Tibial nerve (tissue), 4 donors: ENCODE data around the gene ASIC3. TPM values are rescaled to one million over a fixed set of nuclear protein-coding genes. Genes with fewer than 3 reads are reported as not detected.

ENCODE experiments used
- DNase-seq, 2 donors: peaks; one replicate each; pipeline ENCODE4 v3.0.0-alpha.2; 2019; ENCODE audit warnings: low spot score in 2 of 2
- H3K27ac ChIP-seq, 4 donors: fragments of 200-600 bp; sonication (generic) in 3 of 4; one replicate each; pipeline ENCODE4 v1.5.1; 2017 to 2019; ENCODE audit warnings: mild to moderate bottlenecking in 1 of 4
- H3K27me3 ChIP-seq, 2 donors: fragments of 200-600 bp; sonication (generic) in 1 of 2; one replicate each; pipeline versions ENCODE4 v1.5.1 to v1.6.0; 2017 to 2019
- H3K36me3 ChIP-seq, 3 donors: fragments of 200-600 bp; sonication (generic); one replicate each; pipeline ENCODE4 v1.5.1; 2018 to 2019
- H3K4me1 ChIP-seq, 4 donors: fragments of 200-600 bp; sonication (generic) in 3 of 4; one replicate each; pipeline ENCODE4 v1.5.1; 2017 to 2019
- H3K4me3 ChIP-seq, 4 donors: fragments of 200-600 bp; sonication (generic) in 3 of 4; one replicate each; pipeline ENCODE4 v1.5.1; 2017 to 2019; ENCODE audit warnings: mild to moderate bottlenecking in 1 of 4, moderate library complexity in 1 of 4
- H3K9me3 ChIP-seq, 4 donors: fragments of 200-600 bp; sonication (generic) in 3 of 4; one replicate each; pipeline ENCODE4 v1.5.1; 2017 to 2019
- CTCF ChIP-seq, 5 experiments: fragments of 200-600 bp in 3 of 5; fragments of 450-650 bp in 2 of 5; sonication (generic) in 3 of 5; IDR thresholded peaks; one replicate each; pipeline ENCODE4 v1.5.1; 2016 to 2019; ENCODE audit warnings: antibody characterized with exemption in 5 of 5, mild to moderate bottlenecking in 3 of 5, moderate library complexity in 2 of 5
- EP300 ChIP-seq, 2 donors: sonication (generic); formaldehyde crosslinking; IDR thresholded peaks; one replicate each; pipeline ENCODE4 v1.6.1; 2017; ENCODE audit warnings: antibody characterized with exemption in 2 of 2, mild to moderate bottlenecking in 1 of 2
- POLR2A ChIP-seq, 2 donors: fragments of 450-650 bp; IDR thresholded peaks; one replicate each; pipeline ENCODE4 v1.6.1; 2017; ENCODE audit warnings: antibody characterized with exemption in 2 of 2, mild to moderate bottlenecking in 2 of 2, moderate library complexity in 2 of 2
- WGBS, 2 donors: methylation state at CpG; one replicate each; pipeline ENCODE4 v1.1.5; 2018; 5-methylcytosine and 5-hydroxymethylcytosine counted together
- total RNA-seq, 4 donors: library from RNA; depleted of rRNA; stranded (reverse); fragments of >200 nt; gene quantifications; one replicate each; pipeline ENCODE4 v1.1.0, GENCODE V29; 2016

The ASIC3 gene
- total RNA-seq = 1 to 10 TPM; 1.7 to 6.0 (median 4.0) TPM

DNA sequence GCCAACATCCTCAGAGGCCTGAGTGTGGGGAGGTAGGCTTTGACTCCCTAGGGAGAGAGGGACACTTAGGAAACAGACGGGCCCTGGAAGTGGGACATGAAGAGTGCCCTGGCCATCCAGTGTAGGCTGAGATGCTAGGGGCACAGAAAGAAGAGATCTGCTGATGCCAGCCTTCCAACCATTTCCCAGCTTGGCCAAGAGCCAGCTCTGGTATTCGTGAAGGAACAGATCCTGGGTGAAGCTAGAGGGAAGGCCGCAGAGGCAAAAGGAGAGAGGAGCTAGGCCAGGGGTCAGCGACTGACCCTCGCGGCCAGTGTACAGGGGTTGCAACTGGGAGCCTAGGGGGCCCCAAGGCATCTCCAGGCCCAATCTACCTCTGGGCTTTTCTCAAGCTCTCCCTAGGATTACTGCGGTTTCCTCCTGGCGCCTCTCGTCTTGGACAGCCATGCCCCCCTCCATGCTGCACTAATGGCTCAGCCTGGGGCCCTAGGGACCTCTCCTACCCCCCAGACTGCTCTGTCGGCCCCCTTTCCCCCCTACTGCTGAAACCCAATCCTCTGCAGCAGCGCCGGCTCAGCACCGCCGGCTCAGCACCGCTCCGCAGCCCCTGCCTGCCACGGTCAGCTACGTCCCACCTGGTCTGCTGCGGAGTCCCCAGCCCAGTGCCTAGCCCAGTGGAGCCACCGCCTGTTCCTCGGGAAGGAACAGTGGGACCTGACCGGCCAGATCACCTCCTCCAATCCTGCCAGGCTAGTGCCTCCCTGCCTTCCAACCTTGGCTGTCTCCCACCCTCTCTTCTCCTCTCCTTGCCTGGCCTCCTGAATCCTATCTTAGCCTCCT, at the start of gene ASIC3:
Gene ASIC3, plus strand, starts transcription at position 556 of the 840 bp plus-strand sequence. CDS start 355 bp downstream, outside the sequence.
- no peak for TF ChIP-seq EP300 (IDR thresholded peaks at IDR 0.05)
- no peak for TF ChIP-seq POLR2A (IDR thresholded peaks at IDR 0.05)
- no peak for TF ChIP-seq CTCF (IDR thresholded peaks at IDR 0.05)
- Histone ChIP-seq H3K36me3 (peaks cover 0 to 45% (median 0%) of the 10 kb centered on the region in 3 donors), H3K4me1 (peaks cover 0 to 27% (median 12%) of the 10 kb centered on the region in 4 donors), H3K27me3 (peaks cover 0 to 6% of the 10 kb centered on the region in 2 donors), H3K27ac (peak within 1 kb of the TSS in 2 of 4 donors; percentile 28 to 70), H3K4me3 (no peak within 1 kb of the TSS), H3K9me3 (no peaks in the 10 kb centered on the region)
- 73% methylated on average over 22 of the region's 22 CpGs for WGBS, 2 donors
- DNase-seq = no peak

DNA sequence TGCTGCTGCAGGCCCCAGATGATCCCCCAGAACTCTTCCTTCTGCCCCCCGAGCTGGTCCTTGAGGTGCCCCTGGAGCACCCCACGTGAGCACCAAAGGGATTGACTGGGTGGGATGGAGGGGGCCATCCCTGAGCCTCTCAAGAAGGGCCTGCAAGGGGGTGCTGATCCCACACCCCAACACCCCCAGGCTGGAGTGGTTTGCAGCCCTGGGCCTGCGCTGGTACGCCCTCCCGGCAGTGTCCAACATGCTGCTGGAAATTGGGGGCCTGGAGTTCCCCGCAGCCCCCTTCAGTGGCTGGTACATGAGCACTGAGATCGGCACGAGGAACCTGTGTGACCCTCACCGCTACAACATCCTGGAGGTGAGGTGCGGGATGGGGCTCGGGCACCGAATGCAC, 49.3 kb upstream of the ASIC3 start:
- H3K36me3 ChIP-seq = no peaks in the 10 kb centered on the region
- 88 to 91% methylated on average over 10 to 12 of the region's 12 CpGs for WGBS, 2 donors

DNA sequence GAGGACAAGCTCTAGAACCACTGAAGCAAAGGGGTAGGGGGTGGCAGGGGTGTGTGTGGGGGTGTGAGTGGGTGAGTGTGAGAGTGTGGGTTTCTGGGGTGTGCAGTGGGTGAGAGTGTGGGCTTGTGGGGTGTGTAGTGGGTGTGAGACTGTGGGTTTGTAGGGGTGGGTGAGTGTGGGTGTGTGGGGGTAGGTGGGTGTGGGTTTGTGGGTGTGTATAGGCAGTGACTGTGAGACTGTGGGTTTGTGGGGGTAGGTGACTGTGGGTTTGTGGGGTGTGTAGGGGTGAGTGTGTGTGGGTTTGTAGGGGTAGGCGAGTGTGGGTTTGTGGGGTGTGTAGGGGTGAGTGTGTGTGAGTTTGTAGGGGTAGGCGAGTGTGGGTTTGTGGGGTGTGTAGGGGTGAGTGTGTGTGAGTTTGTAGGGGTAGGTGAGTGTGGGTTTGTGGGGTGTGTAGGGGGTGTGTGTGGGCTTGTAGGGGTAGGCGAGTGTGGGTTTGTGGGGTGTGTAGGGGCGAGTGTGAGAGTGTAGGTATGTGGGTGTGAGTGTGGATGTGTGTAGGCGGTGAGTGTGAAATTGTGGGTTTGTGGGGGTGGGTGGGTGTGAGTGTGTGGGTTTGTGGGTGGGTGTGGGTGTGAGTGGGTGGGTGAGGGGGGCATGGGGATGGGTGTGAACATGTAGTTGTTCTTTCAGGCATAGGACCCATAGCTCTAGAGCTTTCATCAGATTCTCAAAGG, 48.7 kb upstream of the ASIC3 start:
- no peak overlapping the region for H3K27ac ChIP-seq
- WGBS, 2 donors = 84 to 92% methylated on average over 5 of the region's 5 CpGs
- no peaks in the 10 kb centered on the region for H3K9me3 ChIP-seq
- H3K36me3 ChIP-seq = no peaks in the 10 kb centered on the region
- TF ChIP-seq EP300 (IDR thresholded peaks at IDR 0.05) = no peak
- TF ChIP-seq CTCF (IDR thresholded peaks at IDR 0.05) = no peak
- no peak for TF ChIP-seq POLR2A (IDR thresholded peaks at IDR 0.05)
- H3K27me3 ChIP-seq = peaks cover 0 to 50% of the 10 kb centered on the region in 2 donors
- peaks cover 0 to 15% (median 0%) of the 10 kb centered on the region in 4 donors for H3K4me1 ChIP-seq
- H3K4me3 ChIP-seq = no peak overlapping the region
- DNase-seq = no peak

More for the DNA sequence above, 49.3 kb upstream of the ASIC3 start:
- H3K9me3 ChIP-seq = no peaks in the 10 kb centered on the region
- peaks cover 0 to 49% of the 10 kb centered on the region in 2 donors for H3K27me3 ChIP-seq
- TF ChIP-seq POLR2A (IDR thresholded peaks at IDR 0.05) (no peak), EP300 (IDR thresholded peaks at IDR 0.05) (no peak)
- H3K4me3 ChIP-seq = no peak overlapping the region
- peaks cover 0 to 17% (median 0%) of the 10 kb centered on the region in 4 donors for H3K4me1 ChIP-seq
- H3K27ac ChIP-seq = no peak overlapping the region
- DNase-seq = no peak

GRCh38 chr7:151000897-151001495, 47.3 kb upstream of the ASIC3 start:
- H3K36me3 ChIP-seq = no peaks in the 10 kb centered on the region

More at GRCh38 chr7:151000897-151001495, 47.3 kb upstream of the ASIC3 start:
- H3K27me3 ChIP-seq = peaks cover 0 to 49% of the 10 kb centered on the region in 2 donors
- no peak for TF ChIP-seq POLR2A (IDR thresholded peaks at IDR 0.05)
- no peak for TF ChIP-seq EP300 (IDR thresholded peaks at IDR 0.05)
- no peak for TF ChIP-seq CTCF (IDR thresholded peaks at IDR 0.05)
- DNase-seq = no peak
- no peak overlapping the region for H3K27ac ChIP-seq
- no peak overlapping the region for H3K4me3 ChIP-seq
- WGBS, 2 donors = 84 to 91% methylated on average over 13 of the region's 13 CpGs
- peaks cover 0 to 9% (median 0%) of the 10 kb centered on the region in 4 donors for H3K4me1 ChIP-seq
- no peaks in the 10 kb centered on the region for H3K9me3 ChIP-seq
